KMS-11 (cell line): Measurements from ENCODE around the gene ZNF558.

ENCODE experiments used
- H2AFZ ChIP-seq: fragments of 200-600 bp; sonication (generic); 2 replicates; pipeline ENCODE4 v1.6.1; 2016; ENCODE audit warnings: antibody characterized with exemption, mixed run types, low read depth
- H3K27ac ChIP-seq: fragments of 200-600 bp; sonication (generic); 2 replicates; pipeline ENCODE4 v1.6.1; 2016; ENCODE audit warnings: mild to moderate bottlenecking, mixed run types
- H3K27me3 ChIP-seq: fragments of 200-600 bp; sonication (generic); 2 replicates; pipeline ENCODE4 v1.6.1; 2017; ENCODE audit warnings: mild to moderate bottlenecking, low read depth, mixed run types, moderate library complexity; ENCODE audit not compliant: insufficient read depth
- H3K36me3 ChIP-seq: fragments of 200-600 bp; sonication (generic); 2 replicates; pipeline ENCODE4 v1.6.1; 2017; ENCODE audit warnings: mild to moderate bottlenecking, mixed run types; ENCODE audit not compliant: insufficient read depth
- H3K4me1 ChIP-seq: fragments of 200-600 bp; sonication (generic); 2 replicates; pipeline ENCODE4 v1.6.1; 2016; ENCODE audit warnings: mild to moderate bottlenecking, low read depth, mixed run types; ENCODE audit not compliant: poor library complexity, severe bottlenecking
- H3K4me2 ChIP-seq: fragments of 200-600 bp; sonication (generic); 2 replicates; pipeline ENCODE4 v1.7.0; 2016; ENCODE audit warnings: mild to moderate bottlenecking, mixed run types
- H3K4me3 ChIP-seq: fragments of 200-600 bp; sonication (generic); IDR thresholded peaks from 2 replicates; pipeline ENCODE4 v1.6.1; 2017; ENCODE audit warnings: low read depth, low read length, mixed read lengths; ENCODE audit not compliant: insufficient read depth
- H3K79me2 ChIP-seq: fragments of 200-600 bp; sonication (generic); 2 replicates; pipeline ENCODE4 v1.6.1; 2016; ENCODE audit warnings: low read depth, mixed run types; ENCODE audit not compliant: insufficient read depth
- H3K9ac ChIP-seq: fragments of 200-600 bp; sonication (generic); 2 replicates; pipeline ENCODE4 v1.6.1; 2016; ENCODE audit warnings: mild to moderate bottlenecking, mixed run types
- H4K20me1 ChIP-seq: fragments of 200-600 bp; sonication (generic); 2 replicates; pipeline ENCODE4 v1.6.1; 2016; ENCODE audit warnings: mild to moderate bottlenecking, mixed run types; ENCODE audit not compliant: insufficient read depth
- TF ChIP-seq, protein P1 (sequence below): fragments of 200-600 bp; sonication (generic); conservative IDR thresholded peaks from 2 replicates; pipeline ENCODE4 v1.6.1; 2017; ENCODE audit warnings: low read depth, mild to moderate bottlenecking, antibody characterized with exemption, low read length, moderate library complexity, mixed read lengths

Gene ZNF558

DNA sequence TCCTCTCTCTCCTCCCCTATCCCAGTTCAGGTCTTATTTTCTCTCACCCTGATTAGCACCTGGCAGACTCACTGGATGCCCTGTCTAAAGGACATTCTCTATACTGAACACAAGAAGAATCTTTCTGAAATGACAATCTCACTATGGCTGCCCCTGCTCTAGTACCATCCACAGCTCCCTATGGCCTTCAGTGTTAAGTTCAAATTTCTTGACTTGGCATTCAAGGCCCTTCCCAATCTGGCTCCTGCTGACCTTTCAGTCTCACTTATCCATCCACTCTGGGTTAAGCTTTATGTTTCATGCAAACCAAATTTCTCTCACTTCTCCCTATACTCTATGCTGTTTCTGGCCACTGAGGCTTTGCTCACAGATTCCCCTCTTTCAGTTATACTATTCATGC lies 34.2 kb upstream of the ZNF558 start:
- Histone ChIP-seq H3K27me3 (no peaks in the 10 kb centered on the region), H4K20me1 (no peaks in the 10 kb centered on the region), H3K4me3 (no peak overlapping the region), H3K36me3 (no peaks in the 10 kb centered on the region), H3K27ac (no peak overlapping the region), H2AFZ (no peak overlapping the region), H3K9ac (no peak overlapping the region), H3K79me2 (no peaks in the 10 kb centered on the region), H3K4me2 (no peak overlapping the region), H3K4me1 (no peaks in the 10 kb centered on the region)
- TF ChIP-seq, protein P1, sequence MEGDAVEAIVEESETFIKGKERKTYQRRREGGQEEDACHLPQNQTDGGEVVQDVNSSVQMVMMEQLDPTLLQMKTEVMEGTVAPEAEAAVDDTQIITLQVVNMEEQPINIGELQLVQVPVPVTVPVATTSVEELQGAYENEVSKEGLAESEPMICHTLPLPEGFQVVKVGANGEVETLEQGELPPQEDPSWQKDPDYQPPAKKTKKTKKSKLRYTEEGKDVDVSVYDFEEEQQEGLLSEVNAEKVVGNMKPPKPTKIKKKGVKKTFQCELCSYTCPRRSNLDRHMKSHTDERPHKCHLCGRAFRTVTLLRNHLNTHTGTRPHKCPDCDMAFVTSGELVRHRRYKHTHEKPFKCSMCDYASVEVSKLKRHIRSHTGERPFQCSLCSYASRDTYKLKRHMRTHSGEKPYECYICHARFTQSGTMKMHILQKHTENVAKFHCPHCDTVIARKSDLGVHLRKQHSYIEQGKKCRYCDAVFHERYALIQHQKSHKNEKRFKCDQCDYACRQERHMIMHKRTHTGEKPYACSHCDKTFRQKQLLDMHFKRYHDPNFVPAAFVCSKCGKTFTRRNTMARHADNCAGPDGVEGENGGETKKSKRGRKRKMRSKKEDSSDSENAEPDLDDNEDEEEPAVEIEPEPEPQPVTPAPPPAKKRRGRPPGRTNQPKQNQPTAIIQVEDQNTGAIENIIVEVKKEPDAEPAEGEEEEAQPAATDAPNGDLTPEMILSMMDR = no peak

DNA sequence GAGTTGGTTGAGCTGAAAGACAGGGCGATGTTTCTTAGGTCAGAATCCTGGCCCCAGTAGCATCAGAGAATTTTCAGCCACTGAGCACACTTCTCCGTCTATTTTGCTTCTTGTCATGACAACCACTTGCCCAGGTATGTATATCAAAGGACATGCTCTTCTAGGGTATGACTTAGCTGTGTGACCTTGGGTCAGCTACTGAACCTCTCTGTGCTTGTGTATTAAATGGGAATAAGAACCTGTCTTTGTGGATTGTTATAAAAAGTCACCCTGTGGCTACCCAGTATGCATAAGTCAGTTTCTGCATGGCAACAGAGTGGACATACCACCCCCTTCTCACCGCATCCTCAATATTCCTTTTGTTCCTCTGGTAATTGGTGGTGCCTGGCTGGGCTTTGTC lies 26.2 kb upstream of the ZNF558 start:
- Histone ChIP-seq H2AFZ (no peak overlapping the region), H3K79me2 (no peaks in the 10 kb centered on the region), H3K4me3 (no peak overlapping the region), H4K20me1 (no peaks in the 10 kb centered on the region), H3K36me3 (no peaks in the 10 kb centered on the region), H3K27me3 (peaks cover 4% of the 10 kb centered on the region; the same call in 1 of the 2 replicates), H3K4me1 (no peaks in the 10 kb centered on the region), H3K4me2 (no peak overlapping the region), H3K9ac (no peak overlapping the region), H3K27ac (no peak overlapping the region)
- TF ChIP-seq, protein P1 = no peak

DNA sequence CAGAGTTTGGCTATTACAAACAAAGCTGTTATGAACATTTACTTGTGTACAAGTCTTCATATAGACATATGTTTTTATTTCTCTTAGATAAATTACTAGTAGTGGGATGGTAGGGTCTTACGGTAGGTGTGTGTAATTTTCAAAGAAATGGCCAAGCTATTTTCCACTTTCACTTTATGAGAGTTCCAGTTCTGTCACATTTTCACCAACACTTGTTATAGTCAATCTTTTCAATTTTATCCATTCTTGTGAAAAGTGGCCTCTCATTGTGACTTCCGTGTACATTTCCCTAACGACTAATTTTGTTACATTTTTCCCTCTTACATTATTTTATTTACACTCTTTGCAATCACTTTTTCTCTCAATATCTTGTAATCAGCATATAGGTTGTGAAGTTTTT lies 18.4 kb upstream of the ZNF558 start:
- Histone ChIP-seq H3K27me3 (no peaks in the 10 kb centered on the region; the same call in 1 of the 2 replicates), H3K4me2 (no peak overlapping the region), H3K4me3 (no peak overlapping the region), H3K27ac (no peak overlapping the region), H4K20me1 (no peaks in the 10 kb centered on the region), H3K79me2 (no peaks in the 10 kb centered on the region), H3K4me1 (no peaks in the 10 kb centered on the region), H3K9ac (no peak overlapping the region), H2AFZ (no peak overlapping the region), H3K36me3 (no peaks in the 10 kb centered on the region)
- TF ChIP-seq, protein P1 = no peak

DNA sequence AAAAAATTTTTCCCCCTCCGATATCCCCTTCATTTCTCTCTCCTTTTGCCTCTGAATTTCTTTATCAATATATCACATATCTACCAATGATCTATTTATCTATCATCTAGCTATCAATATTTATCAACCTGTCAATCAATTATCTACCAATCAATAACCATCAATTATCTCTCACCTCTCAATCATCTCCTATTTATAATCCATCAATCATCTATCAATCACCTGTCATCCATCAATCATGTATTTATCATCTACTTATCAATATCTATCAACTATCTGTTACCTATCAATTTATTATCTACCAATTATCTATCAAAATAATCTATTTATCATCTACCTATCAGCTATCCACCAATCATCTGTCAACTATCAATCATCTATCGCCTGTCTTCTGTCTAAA lies 17.1 kb upstream of the ZNF558 start:
- Histone ChIP-seq H3K27me3 (no peaks in the 10 kb centered on the region; the same call in 1 of the 2 replicates), H3K4me3 (no peak overlapping the region), H4K20me1 (no peaks in the 10 kb centered on the region), H2AFZ (no peak overlapping the region), H3K27ac (no peak overlapping the region), H3K9ac (no peak overlapping the region), H3K36me3 (no peaks in the 10 kb centered on the region), H3K4me2 (no peak overlapping the region), H3K79me2 (no peaks in the 10 kb centered on the region), H3K4me1 (no peaks in the 10 kb centered on the region)
- TF ChIP-seq, protein P1 = no peak
